ENCODE data around the gene KDM1A. TPM values are rescaled to one million over a fixed set of nuclear protein-coding genes. Genes with fewer than 3 reads are reported as not detected.
"Not testable (repeated sequence)": the region's sequence is repeated elsewhere in the genome, so short reads cannot be mapped to it uniquely, and the experiment has no call there.

Gene KDM1A
- total RNA-seq, 2 donors from 2014 or later: 23.4 to 44.1 TPM

DNA sequence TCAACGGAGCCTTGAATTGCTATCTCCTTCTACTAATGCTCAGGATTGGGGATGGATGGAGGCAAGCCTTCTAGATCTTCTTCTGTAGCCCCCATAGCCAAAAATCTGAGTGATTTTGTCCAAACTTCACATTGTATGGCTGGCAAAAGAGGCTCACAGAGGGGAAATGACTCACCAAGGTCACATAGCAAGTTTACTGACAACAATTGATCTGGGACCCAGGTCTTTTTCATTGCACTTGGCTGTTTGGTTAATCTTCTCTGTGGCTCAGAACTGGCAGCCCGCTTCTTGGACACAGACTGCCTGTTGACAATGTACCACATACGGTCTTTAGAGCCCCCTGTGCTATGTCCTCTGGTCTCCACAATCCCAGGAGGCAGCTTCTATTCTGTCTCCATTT lies 43.6 kb upstream of the KDM1A start:
- no peaks in the 10 kb centered on the region for H3K9me3 ChIP-seq
- TF ChIP-seq, protein P1, sequence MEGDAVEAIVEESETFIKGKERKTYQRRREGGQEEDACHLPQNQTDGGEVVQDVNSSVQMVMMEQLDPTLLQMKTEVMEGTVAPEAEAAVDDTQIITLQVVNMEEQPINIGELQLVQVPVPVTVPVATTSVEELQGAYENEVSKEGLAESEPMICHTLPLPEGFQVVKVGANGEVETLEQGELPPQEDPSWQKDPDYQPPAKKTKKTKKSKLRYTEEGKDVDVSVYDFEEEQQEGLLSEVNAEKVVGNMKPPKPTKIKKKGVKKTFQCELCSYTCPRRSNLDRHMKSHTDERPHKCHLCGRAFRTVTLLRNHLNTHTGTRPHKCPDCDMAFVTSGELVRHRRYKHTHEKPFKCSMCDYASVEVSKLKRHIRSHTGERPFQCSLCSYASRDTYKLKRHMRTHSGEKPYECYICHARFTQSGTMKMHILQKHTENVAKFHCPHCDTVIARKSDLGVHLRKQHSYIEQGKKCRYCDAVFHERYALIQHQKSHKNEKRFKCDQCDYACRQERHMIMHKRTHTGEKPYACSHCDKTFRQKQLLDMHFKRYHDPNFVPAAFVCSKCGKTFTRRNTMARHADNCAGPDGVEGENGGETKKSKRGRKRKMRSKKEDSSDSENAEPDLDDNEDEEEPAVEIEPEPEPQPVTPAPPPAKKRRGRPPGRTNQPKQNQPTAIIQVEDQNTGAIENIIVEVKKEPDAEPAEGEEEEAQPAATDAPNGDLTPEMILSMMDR (IDR thresholded peaks at IDR 0.05): no peak
- H3K36me3 ChIP-seq: no peaks in the 10 kb centered on the region
- H3K27me3 ChIP-seq (replicated peaks; ENCODE audit: insufficient read depth): no peaks in the 10 kb centered on the region
- H3K27ac ChIP-seq: no peak overlapping the region
- no peaks in the 10 kb centered on the region for H3K4me1 ChIP-seq (ENCODE audit: control insufficient read depth in 1 of 2, low read depth in 2 of 2)
- no peak overlapping the region for H3K4me3 ChIP-seq
- DNase-seq (ENCODE audit: low spot score): no peak
- no peak for ATAC-seq (ENCODE audit: insufficient number of reproducible peaks, low FRiP score, low read depth)

DNA sequence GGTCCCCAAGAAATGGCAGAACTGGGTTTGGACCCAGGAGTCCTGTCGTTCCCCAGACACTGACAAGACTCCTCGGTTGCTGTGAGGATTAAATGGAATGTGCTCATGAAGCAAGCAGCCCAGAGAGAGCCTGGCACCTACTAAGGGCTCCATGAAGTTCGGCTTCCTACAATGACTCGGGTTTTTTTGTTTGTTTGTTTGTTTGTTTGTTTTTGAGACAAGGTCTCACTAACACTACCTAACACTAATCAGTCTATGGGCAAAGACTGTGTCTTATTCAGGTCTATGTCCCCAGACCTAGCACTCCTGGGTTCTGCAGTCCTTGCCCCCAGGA lies 43.2 kb upstream of the KDM1A start:
- TF ChIP-seq, protein P1 (IDR thresholded peaks at IDR 0.05): no peak
- ATAC-seq (ENCODE audit: insufficient number of reproducible peaks, low FRiP score, low read depth): no peak
- no peak overlapping the region for H3K27ac ChIP-seq

DNA sequence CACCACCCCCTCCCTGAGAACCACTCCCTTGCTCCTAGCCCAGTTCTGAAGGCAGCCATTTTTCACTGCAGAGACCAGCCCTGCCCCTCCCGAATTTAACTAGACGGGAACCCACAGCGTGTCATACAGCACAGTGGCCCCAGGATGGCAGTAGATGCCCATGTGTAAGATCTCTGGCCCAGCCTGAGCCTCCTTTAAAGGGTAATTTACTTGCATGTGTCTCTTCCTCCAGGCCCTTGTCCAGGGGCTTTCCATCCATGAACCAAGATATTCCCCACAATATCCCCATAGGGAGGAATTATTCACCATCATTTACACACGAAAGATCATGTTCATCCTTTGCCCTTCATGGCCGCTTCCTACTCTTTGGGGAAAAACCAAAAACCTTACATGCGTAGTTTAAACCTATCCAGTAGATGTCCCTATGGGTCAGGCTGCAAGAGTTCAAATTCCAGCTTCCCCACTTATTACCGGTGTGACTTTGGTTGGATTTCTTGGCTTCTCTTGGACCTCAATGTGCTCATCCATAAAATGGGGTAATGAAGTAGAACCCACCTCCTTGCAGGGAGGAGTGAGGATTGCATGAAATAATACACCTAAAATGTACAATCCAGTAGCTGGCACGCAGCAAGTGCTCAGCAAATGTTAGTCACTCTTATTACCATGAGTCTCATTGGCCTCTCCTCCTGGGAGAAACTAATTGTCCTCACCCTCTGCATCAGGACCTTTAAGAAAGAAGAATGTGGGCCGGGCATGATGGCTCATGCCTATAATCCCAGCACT lies 42.6 kb upstream of the KDM1A start:
- no peaks in the 10 kb centered on the region for H3K4me1 ChIP-seq (ENCODE audit: control insufficient read depth in 1 of 2, low read depth in 2 of 2)
- no peak for DNase-seq (ENCODE audit: low spot score)

More for the DNA sequence above, 43.2 kb upstream of the KDM1A start:
- H3K4me1 ChIP-seq (ENCODE audit: control insufficient read depth in 1 of 2, low read depth in 2 of 2): no peaks in the 10 kb centered on the region
- no peaks in the 10 kb centered on the region for H3K9me3 ChIP-seq
- DNase-seq (ENCODE audit: low spot score): no peak
- H3K4me3 ChIP-seq: no peak overlapping the region
- no peaks in the 10 kb centered on the region for H3K36me3 ChIP-seq
- H3K27me3 ChIP-seq (replicated peaks; ENCODE audit: insufficient read depth): no peaks in the 10 kb centered on the region

DNA sequence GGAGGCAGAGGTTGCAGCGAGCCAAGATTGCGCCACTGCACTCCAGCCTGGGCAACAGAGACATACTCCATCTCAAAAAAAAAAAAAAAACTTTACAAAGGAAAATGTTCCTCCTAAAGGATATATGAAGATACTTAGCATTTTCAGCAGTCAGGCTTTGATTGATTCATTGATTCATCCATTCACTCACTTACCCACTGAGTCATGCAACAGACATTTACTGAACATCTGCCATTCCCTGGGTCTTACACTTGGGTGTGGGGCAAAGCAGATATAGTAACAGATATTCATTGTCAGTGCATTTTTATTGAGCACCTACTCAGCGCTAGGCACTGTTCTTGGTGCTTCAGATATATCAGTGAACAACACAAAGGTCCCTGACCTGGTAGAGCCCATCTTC lies 41.0 kb upstream of the KDM1A start:
- DNase-seq (ENCODE audit: low spot score) (no peak), ATAC-seq (ENCODE audit: insufficient number of reproducible peaks, low FRiP score, low read depth) (no peak)
- H3K9me3 ChIP-seq: no peaks in the 10 kb centered on the region
- TF ChIP-seq, protein P1 (IDR thresholded peaks at IDR 0.05): no peak
- no peak overlapping the region for H3K4me3 ChIP-seq
- H3K4me1 ChIP-seq (ENCODE audit: control insufficient read depth in 1 of 2, low read depth in 2 of 2): no peaks in the 10 kb centered on the region
- H3K27me3 ChIP-seq (replicated peaks; ENCODE audit: insufficient read depth): no peaks in the 10 kb centered on the region
- no peaks in the 10 kb centered on the region for H3K36me3 ChIP-seq
- no peak overlapping the region for H3K27ac ChIP-seq

More for the DNA sequence above, 42.6 kb upstream of the KDM1A start:
- no peak for ATAC-seq (ENCODE audit: insufficient number of reproducible peaks, low FRiP score, low read depth)
- Histone ChIP-seq H3K27me3 (replicated peaks; ENCODE audit: insufficient read depth) (no peaks in the 10 kb centered on the region), H3K9me3 (no peaks in the 10 kb centered on the region), H3K4me3 (no peak overlapping the region), H3K36me3 (no peaks in the 10 kb centered on the region), H3K27ac (no peak overlapping the region)
- TF ChIP-seq, protein P1 (IDR thresholded peaks at IDR 0.05): peak; percentile 36

DNA sequence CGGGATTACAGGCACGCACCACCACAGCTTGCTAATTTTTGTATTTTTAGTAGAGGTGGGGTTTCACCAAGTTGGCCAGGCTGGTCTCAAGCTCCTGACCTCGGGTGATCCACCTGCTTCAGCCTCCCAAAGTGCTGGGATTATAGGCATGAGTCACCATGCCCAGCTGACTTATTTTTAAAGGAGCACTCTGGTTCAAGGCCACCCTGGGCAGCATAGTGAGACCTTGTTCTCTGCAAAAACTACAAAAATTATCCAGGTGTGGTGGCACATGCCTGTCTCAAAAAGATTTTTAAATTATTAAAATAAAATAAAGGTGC lies 38.8 kb upstream of the KDM1A start:
- not testable (repeated sequence) for H3K9me3 ChIP-seq; ATAC-seq (ENCODE audit: insufficient number of reproducible peaks, low FRiP score, low read depth); H3K27ac ChIP-seq

DNA sequence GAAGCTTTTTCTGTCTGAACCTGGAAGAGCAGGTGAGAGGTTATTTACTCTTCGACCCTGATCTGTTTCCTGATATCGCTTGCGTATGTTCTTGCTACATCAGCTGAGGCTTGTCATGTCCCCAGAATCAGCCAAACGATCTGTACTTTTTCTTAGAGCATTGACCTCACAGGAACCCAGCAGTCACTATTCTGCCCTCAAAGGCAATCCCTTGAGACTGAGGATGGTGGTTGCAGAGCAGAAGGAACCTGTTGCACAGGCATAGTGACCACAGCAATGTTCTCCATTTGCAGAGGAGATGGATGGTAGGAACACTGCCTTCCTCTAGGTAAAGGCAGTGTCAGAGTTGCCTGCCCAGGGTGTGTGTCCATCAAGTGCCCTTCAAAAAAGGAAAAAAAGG lies 35.3 kb upstream of the KDM1A start:
- ATAC-seq (ENCODE audit: insufficient number of reproducible peaks, low FRiP score, low read depth): no peak
- H3K9me3 ChIP-seq: no peaks in the 10 kb centered on the region
- TF ChIP-seq, protein P1 (IDR thresholded peaks at IDR 0.05): no peak
- H3K36me3 ChIP-seq: no peaks in the 10 kb centered on the region
- H3K4me1 ChIP-seq (ENCODE audit: control insufficient read depth in 1 of 2, low read depth in 2 of 2): no peaks in the 10 kb centered on the region
- H3K27me3 ChIP-seq (replicated peaks; ENCODE audit: insufficient read depth): no peaks in the 10 kb centered on the region
- H3K27ac ChIP-seq: no peak overlapping the region
- no peak overlapping the region for H3K4me3 ChIP-seq
- DNase-seq (ENCODE audit: low spot score): no peak

More for the DNA sequence above, 38.8 kb upstream of the KDM1A start:
- not testable (repeated sequence) for H3K27me3 ChIP-seq (replicated peaks; ENCODE audit: insufficient read depth); H3K4me3 ChIP-seq; DNase-seq (ENCODE audit: low spot score); H3K4me1 ChIP-seq (ENCODE audit: control insufficient read depth in 1 of 2, low read depth in 2 of 2); H3K36me3 ChIP-seq

DNA sequence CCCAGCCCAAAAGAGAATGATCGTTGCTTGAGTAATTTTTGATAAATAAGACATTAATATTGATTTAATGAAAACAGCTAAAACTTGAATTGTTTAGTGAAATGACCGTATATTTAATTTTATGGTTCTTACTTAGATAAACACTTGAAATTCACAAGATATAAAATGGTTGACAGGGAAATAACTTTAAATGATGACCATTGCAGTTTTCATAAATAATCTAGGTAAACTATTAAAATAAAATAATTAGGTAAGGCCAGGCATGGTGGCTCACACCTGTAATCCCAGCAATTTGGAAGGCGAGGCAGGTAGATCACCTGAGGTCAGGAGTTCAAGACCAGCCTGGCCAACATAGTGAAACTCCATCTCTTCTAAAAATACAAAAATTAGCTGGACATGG lies 26.9 kb upstream of the KDM1A start:
- H3K4me3 ChIP-seq; H3K27ac ChIP-seq; H3K4me1 ChIP-seq (ENCODE audit: control insufficient read depth in 1 of 2, low read depth in 2 of 2); H3K9me3 ChIP-seq; DNase-seq (ENCODE audit: low spot score); H3K36me3 ChIP-seq; ATAC-seq (ENCODE audit: insufficient number of reproducible peaks, low FRiP score, low read depth); H3K27me3 ChIP-seq (replicated peaks; ENCODE audit: insufficient read depth): not testable (repeated sequence)

DNA sequence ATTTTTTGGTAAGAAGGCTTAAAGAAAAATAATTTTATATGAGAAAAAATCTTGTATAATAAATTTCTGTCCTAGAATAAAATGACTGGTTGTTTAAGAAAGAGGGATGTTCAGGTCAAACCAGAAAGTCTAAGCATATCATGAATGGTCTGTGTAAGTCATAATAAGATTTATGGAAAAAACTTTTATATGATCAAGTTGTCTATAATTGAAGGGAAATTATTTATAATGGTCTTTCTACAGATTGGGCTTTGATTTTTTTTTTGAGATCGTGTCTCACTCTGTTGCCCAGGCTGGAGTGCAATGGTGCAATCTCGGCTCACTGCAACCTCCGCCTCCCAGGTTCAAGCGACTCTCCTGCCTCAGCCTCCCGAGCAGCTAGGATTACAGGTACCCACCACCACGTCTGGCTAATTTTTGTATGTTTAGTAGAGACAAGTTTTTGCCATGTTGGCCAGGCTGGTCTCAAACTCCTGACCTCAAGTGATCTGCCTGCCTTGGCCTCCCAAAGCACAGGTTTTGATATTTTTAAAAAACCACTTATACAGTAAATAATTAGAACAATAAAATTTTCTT lies 26.0 kb upstream of the KDM1A start:
- H3K36me3 ChIP-seq; H3K4me1 ChIP-seq (ENCODE audit: control insufficient read depth in 1 of 2, low read depth in 2 of 2); H3K4me3 ChIP-seq; H3K27me3 ChIP-seq (replicated peaks; ENCODE audit: insufficient read depth); ATAC-seq (ENCODE audit: insufficient number of reproducible peaks, low FRiP score, low read depth); DNase-seq (ENCODE audit: low spot score); H3K27ac ChIP-seq; H3K9me3 ChIP-seq: not testable (repeated sequence)

Data from thoracic aorta (tissue), 2 donors.